Fibroblast of skin of scalp (primary cell): ENCODE results near the gene TSPAN18. TPM values are rescaled to one million over a fixed set of nuclear protein-coding genes. Genes with fewer than 3 reads are reported as not detected.
A peak's percentile ranks its signal among the peaks of the same experiment; 100 is the strongest.

Source experiments
- DNase-seq: peaks from one replicate; pipeline ENCODE4 v3.0.0-alpha.2; 2013
- polyA plus RNA-seq, 2 experiments: library from polyadenylated mRNA; unstranded; fragments of 120-200 nt; gene quantifications; one replicate each; pipeline ENCODE4 v1.2.1, GENCODE V29; 2013; ENCODE audit not compliant: insufficient read length in 2 of 2

TSPAN18 gene, protein sequence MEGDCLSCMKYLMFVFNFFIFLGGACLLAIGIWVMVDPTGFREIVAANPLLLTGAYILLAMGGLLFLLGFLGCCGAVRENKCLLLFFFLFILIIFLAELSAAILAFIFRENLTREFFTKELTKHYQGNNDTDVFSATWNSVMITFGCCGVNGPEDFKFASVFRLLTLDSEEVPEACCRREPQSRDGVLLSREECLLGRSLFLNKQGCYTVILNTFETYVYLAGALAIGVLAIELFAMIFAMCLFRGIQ
- polyA plus RNA-seq (2013, experiment 1 of 2; ENCODE audit: insufficient read length), result 120 TPM
- 125 TPM for polyA plus RNA-seq (2013, experiment 2 of 2; ENCODE audit: insufficient read length)

DNA sequence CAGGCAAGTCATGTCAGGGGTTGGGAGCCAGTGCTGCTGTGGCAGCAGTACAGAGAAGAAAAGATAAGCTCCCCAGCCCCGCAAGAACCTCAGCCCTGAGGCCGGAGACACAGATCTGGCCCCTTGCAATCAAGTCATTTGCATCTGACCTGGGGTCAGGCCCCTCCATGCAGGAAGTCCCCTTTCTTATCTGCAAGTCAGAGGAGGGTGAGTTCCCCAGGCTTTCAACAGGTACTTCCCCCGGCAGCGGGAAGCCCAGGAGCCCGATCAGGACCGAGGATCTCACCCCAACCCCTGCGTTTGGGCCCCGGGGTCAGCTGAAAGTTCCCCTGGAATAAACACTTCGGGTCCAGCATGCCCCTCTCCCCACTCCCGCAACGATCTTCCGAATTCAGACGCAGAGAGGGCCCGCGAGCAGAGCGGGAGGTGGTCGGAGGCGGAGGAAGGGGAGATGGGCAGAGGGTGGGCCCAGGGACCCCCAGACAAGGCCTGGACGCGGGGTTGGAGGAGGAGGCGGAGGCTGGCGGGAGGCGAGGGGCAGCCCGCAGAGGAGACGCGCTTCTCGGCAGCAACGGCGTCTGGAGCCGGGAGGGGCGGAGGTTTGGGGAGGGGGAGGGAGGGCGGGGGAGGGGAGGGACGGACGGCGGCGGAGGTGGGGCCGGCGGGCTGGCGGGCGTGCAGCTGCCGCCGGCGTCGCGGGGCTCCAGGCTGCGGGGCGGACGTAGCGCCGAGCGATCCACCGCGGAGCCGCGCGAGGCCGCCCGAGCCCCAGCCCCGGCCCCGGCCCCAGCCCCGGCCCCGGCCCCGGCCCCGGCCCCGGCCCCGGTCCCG is at the start of gene TSPAN18:
Gene TSPAN18, plus strand, starts transcription at position 680 of the 831 bp plus-strand sequence. CDS start 179,455 bp downstream, outside the sequence.
- DNase-seq, result peak; percentile 43

DNA sequence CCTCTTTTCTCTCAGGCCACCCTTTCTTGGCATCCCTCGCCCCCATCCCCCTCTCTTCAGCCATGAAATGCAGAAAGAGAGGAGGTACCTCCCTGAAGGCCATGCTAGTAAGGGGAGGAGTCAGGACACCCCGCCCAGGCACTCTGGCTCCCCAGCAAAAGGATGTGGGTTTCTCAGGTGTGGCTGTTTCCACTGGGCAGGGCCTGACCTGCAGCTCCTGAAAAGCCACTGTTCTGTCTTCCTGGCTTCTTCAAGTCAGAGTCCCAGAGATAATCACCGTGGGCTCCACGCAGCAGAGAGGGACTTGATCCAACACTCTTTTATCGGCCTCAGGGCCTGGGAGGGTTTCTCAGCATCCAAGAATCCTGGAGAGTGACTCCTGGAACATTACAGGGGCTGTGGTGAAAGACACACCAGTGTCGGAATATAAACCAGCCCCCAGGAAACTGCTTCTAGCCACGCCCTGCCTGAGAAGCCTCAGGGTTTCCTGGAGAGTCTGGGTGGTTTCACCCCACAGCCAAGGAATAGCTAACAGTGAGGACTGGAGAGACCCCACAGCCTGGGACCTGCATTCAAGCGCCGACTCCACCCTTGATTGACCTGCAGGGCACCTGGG is 45.7 kb upstream of the TSPAN18 start:
- no peak for DNase-seq

DNA sequence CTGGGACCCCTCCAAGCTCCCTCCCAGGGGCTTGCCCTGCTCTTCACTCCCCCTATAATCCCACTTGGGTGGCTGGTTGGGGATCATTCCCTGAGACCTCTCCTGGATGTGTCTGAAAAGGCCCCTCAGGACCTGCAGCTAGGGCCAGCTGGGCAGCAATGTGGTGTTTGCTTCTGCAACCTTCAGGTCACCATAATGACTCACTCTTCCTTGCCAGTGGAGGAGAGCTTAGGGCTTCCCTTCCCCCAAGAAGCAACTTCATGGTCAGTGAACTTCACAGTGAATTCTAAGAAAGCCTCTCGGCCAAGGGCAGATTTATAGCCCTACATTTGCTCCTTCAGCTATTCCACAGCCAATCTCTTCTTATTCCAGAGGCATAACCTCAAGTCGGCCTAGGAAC is 45.1 kb upstream of the TSPAN18 start:
- DNase-seq, result no peak

DNA sequence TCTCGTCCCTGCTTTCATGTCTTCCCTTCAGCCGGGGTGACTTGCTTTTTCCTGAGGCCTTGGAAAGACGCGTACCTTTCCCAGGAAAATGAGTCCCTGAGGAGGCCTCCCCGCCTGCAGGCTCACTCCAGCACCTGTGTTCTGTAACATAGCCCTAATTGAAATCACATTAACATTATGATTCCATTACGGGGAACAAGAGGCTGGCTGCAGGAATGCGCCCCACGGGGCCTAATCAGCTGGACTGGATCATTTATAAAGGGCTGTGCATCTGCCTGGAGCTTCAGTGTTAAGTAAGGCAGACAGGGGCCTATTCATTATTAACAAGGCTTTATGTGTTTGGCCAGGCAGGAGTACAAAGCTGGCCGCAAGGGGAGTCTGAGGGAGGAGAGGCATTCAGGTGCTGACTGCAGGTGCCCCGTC is 41.9 kb upstream of the TSPAN18 start:
- DNase-seq, result no peak

DNA sequence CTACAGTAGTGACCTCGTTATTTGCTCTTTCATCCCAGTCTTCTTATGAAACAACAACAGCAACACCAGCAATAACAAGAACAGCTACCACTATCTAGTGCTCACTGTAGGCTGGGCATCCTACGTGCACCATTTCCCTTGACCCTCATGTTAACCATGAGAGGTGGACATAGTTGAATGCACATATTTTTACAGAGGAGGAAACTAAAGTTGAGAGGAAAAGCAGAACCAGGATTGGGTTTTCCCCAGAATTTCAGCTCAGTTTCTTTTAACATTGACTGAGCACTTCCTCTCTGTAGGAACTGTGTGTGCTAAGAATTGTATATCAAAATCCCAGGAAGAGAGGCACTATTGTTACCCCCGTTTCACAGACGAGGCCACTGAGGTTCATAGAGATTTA is 39.4 kb upstream of the TSPAN18 start:
- DNase-seq, result no peak

DNA sequence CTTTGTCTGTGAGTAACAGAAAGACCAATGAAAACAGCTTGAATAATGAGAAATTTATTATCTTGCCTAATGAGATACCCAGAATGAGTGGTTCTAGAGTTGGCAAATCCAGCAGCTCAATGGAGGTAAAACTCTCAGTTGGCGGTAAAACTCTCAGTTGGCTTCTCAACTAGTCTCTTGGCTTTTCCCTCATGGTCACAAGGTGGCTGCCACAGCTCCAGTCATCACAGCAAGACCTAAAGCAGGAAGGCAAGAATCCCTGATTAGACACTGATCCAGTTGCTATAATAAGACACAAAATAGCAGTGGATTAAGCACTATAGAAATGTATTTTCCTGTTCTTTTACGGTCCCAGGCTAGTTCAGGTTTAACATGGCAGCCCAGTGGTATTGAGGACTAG is 37.5 kb upstream of the TSPAN18 start:
- no peak for DNase-seq

DNA sequence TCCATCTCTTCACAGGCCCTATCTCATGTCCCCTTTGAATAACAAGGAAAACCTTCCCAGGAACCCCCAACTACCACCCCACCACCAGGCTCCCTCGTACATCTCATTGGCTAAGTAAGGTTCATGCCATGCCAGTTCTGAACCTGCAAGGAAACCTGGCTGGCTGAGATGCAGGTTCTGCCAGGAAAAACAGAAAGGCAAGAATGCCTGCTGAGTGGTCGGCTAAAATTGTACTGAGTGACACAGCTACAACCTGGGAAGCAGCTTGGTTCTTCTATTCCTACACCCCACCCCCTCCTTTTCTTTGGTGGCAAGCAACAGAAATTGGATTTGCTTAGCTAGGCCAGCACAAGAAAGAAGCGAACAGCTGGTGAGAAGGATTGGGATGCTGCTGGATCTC is 36.1 kb upstream of the TSPAN18 start:
- DNase-seq, result no peak

DNA sequence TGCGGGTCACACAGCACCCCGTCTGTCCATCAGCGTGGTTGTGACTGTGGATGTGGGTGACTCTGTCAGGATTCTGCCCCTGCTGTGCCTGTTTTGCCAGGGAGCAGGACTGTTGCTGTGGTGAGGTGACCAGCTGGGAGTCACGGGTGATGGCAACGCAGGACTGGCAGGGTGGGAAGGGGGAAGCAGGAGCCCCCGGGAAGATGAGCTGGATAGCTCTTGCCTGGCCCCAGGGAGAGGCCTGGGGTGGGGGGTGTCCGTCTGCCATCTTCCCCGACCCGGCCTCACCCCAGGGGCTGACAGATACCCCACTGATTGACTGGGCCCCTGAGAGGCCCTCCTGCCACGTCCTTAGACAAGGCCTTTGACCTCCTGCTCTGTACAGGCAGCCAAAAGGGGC is 34.3 kb upstream of the TSPAN18 start:
- no peak for DNase-seq

DNA sequence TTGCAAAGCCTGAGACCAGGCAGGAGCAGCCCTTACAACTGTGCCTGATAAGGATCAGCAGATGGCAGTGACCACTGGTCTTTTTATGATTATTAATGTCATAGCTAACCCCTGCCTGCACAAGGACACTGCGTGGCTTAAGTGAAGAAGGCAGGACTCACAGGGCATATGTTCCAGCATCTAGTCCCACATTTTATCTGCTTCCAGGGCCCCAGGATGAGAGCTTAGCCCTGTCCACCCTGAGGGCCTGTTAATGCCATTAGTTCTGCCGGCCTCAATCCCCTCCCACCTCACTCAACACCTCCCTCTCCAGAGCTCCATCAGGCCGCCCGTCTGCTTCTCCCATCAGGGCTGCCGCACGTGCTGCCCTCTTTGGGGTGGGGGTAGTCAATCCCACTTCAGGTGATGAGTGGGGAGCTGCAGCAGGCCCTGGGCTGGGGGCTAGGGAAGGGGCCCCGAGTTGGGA is 33.1 kb upstream of the TSPAN18 start:
- DNase-seq, result no peak

DNA sequence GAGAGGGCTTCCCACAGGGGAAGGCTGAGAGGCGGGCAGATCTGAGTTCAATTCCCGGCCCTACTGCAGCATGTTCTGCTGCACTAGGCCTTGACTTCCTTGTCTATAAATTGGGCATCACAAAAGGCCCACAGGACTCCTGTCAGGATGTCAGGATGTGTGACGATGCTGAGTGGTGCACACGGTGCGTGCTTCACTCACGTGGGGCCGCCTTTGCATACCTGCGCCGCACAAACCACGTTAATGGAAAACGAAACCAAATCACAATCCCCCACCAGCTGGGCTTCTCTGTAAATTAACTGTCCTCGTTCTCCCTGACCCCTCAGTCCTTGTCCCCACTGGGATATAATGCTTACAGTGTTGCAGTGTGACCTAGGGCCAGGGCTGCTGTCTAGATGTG is 32.3 kb upstream of the TSPAN18 start:
- DNase-seq, result no peak

DNA sequence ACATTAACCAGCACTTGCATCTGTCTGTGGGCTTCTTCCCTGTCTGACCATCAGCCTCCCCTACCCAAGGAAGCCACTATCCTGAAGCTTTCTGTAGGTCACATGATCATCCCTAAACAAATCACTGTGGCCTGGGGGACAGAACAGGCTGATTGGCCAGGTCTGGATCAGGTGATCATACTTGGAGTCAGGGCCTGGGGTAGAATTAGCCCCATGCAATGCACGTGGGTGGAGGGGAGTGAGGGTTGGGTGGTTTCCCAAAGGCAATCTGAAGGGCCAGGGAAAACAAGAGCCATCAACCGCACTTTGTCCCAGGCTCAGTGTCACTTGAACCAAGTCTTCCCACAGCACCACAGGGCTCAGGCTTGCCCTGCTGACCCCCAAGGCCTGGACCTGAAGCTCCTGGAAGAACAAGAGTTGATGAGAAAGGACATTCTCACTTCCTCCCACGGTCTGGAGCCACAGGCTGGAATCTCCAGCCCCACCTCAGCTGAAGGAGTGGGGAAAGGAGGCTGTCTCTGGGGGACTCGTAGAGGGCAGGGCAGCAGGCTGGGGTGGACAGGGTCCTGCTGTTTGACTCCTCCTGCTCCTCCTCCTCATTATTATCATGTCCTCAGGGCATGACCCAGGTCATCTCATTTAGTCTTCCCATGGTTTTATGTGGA is 31.5 kb upstream of the TSPAN18 start:
- no peak for DNase-seq

DNA sequence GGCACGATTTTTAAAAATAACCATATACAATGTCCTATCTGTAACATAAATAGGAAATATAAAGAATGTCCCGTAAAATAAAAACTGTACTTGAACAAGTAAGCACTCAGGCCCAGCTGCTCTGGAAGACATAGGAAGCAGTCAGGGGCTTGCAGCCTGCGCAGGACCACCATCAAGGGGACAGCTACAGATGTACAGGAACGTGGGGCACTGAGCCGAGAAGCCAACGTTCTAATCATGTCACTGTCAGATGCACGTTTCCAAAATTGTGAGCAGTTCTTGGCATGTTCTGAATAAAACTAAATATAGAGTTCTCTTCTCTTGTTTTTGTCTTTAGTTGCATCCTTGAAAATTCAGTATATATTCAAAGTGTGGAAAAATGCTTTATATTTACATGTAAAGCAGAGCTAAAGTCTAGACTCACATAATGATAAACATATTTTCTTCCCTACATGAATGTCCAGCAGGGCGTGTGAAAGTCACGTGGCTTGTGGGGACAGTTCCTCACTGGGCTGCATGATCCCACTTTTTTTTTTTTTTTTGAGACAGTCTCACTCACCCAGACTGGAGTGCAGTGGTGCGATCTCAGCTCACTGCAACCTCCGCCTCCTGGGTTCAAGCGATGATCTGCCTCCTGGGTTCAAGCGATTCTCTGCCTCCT is 28.4 kb upstream of the TSPAN18 start:
- no peak for DNase-seq

DNA sequence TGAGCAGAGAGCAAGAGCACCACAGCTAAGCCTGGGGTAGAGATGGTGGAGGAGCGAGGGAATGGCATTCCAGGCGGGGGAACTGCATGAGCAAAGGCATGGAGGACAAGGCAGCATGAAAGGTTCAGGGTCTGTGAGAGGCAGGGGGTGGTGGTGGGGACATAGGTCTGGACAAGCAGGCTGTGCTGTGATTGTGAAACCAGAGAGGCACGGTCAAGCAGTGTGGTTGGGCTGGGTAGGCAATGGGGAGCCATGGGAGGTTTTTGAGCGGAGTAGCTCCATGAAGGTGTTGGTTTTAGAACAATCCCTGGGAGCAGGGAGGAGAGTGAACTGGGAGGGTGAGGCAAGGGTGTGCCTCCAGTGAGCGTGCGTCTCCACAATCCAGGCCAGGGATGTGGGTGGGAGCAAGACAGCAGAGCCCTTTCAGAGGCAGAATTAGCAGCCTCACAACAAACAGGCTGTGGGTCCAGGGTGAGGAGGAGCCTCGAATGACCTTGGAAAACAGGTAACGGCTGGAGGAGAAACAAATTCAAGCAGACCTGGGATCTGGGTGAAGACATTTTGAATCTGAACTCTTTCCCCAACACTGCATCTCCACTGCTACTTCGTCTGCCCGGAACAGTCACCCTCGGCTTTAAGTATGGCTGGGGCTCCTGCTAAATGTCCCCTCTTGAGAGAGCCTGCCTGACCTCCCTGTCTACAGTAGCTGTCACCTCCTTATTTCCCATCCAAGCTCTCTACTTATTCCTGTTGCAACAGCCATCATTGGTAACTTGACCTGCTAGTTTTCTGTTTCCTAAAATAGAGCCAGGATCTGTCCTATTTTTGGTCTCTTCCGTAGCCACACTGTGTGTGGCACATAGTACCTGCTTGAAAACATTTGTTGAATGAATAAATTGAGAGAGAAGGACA is 27.0 kb upstream of the TSPAN18 start:
- DNase-seq, result no peak

DNA sequence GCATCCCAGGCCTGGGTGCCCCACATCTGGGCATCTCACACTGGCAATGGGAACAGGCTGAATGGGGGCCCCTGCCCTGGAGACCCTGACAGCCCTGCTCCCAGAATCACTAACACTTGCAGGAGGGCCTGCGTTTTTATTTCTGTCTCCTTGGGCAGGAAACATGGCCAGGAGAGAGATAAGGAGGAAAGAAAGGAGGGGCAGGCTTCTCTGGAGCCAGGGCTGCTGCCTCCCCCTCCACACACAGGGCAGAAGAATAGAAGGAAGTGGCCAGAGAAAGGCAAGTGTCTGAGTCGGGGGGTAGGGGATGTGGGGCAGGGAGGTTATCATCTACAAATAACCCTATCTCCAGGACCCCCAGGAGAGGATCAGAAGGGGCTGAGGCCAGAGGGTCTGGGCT is 25.5 kb upstream of the TSPAN18 start:
- DNase-seq, result no peak

DNA sequence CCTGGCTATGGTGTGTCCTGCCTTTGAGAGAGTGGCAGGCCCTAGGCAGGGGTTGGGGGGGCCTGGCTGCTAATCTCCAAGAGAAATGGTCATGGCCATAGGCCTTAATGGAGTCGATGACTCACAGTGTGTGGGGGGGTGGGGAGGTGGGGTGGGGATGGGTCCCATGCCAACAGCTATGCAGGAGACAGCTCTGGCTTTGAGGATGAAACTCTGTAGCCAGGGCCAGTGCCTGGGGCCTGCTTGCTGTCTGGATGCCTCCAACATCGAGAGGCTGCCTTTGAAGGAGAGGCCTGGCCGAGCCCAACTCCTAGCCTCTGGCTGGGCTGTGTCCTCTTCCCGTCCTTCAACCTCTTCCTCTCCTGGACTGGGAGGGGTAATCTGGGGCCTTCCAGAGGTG is 23.9 kb upstream of the TSPAN18 start:
- DNase-seq, result peak; percentile 38

DNA sequence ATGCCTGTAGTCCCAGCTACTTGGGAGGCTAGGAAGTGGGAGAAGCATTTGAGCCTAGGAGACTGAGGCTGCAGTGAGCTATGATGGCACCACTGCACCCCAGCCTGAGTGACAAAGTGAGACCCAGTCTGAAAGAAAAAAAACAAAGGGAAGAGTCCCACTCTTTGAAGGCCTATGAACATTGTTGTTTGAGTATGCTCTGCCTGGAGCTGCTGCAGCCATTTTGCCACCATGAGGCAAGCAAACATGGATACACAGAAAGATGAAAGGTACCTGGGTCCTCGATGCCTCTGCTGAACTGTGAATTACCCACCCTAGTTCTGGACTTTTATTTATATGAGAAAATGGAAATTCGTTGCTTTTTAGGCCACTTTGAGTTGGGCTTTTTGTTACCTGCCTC is 19.7 kb upstream of the TSPAN18 start:
- no peak for DNase-seq

DNA sequence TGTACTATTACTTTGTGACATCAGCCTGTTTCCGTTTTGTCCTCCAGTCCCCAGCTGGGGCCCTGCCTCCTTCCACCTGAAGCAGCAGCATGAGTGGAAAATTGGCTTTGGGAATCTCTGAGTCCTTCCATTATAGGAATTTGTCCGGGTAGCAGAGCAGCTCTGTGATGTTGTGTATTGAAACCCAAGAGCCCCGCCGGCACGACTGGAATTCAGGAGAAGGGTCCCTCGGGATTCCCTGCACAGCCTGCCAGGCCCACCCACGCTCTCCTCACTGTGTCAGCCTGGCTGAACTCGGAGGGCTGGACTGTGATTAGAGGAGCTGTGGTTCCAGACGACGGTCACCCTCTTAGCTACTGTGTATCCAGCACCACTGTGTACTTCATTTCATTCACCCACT is 18.8 kb upstream of the TSPAN18 start:
- DNase-seq, result peak; percentile 81

DNA sequence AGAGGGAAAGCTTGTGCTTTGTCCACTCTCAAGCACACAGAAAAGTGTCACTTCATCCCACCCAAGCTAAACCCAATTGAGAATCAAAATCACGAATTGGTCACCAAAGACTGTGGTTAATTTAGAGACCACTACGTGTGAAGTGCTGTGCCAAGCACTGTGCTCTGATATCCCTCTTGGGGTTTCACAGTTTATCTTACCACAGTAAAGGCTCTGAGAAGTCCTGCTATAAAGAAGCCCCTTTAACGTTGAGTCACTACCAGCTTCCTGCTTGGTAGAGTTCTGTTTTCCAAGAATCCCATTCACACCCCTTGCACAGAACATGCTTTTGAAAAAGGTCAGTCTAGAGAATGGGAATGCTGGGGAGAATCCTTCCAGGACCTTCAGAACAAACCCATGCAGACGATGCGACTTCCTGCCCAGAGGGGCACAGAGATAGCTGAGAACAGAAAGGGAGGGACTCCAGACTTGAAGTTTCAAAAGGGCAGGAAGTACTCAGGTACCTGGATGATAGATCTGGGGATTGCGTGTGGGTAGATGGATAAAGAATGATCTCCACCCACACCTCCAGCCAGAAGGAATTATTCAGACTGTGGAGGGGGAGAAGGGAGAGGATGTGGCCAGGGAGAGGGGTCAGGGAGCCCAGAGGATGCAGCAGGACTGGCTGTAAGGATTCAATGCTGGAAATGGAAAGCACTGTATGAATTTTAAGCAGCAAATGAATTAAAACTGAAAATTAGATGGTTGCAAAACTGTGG is 18.1 kb upstream of the TSPAN18 start:
- no peak for DNase-seq

DNA sequence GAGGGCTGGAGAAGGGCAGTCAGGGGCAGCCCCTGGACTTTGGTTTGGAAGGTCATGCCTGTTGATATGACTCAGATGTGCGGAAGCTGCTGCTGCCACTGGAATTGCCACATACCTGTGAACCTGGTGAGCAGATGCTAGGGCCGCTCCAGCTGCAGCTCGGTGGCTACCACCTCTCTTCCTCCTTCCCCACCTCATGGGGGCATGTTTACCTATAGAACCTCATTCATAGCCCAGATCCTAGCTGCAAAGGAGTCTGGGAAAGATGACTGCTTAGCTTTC is 17.5 kb upstream of the TSPAN18 start:
- no peak for DNase-seq

DNA sequence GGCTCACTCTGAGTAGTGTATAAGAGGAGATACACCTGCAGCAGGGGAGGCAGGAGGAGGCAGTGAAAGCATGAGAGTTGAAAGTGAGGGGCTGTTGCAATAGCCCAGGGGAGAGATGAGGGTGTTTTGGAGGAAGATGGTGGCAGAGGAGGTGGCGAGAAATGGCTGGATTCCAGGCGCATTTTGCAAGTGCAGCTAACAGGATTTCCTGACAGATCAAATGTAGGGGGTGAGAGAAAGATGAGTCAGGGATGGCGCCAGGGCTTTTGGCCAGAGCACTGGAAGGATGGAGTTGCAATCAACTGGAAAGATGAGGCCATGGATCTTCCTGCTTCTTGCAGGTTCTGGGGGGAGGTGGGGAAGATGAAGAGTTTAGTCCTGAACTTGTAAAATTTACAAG is 16.8 kb upstream of the TSPAN18 start:
- DNase-seq, result peak; percentile 50
